SH-SY5Y (cell line): Measurements from ENCODE around the gene MATN1.

Source experiments
- GATA2 ChIP-seq: IDR thresholded peaks from 2 replicates; pipeline ENCODE4 v1.6.1; 2011; ENCODE audit warnings: mild to moderate bottlenecking, low read depth, low read length
- GATA3 ChIP-seq: IDR thresholded peaks from 2 replicates; pipeline ENCODE4 v1.6.1; 2011; ENCODE audit warnings: low read depth, mild to moderate bottlenecking, low read length, moderate library complexity

- no peak for TF ChIP-seq GATA3
- no peak for TF ChIP-seq GATA2
Observed at GRCh38 chr1:30697571-30698376, 25.6 kb downstream of the MATN1 start.
